Heart right ventricle (tissue), 16 donors: ENCODE data around the gene SSBP3. TPM values are rescaled to one million over a fixed set of nuclear protein-coding genes. Genes with fewer than 3 reads are reported as not detected.

Experiments used
- ATAC-seq, 8 donors: fragments of 200-7000 bp; cut with Tn5 transposase; one replicate each; pipeline ENCODE4 v1.9.1; 2020; ENCODE audit warnings: mild to moderate bottlenecking in 8 of 8, moderate library complexity in 8 of 8, moderate number of reproducible peaks in 1 of 8
- DNase-seq, 2 donors: peaks; one replicate each; pipeline ENCODE4 v3.0.0-alpha.2; 2020
- H3K27ac ChIP-seq, 10 donors: fragments of 200-600 bp; sonication (generic) in 2 of 10; one replicate each; pipeline versions ENCODE4 v1.5.0 to v1.8.0; 2020 to 2022; ENCODE audit warnings: mild to moderate bottlenecking in 3 of 10
- H3K27me3 ChIP-seq, 7 donors: fragments of 200-600 bp; one replicate each; pipeline ENCODE4 v1.8.0; 2021 to 2022; ENCODE audit warnings: mild to moderate bottlenecking in 2 of 7
- H3K36me3 ChIP-seq, 9 donors: fragments of 200-600 bp; sonication (generic) in 1 of 9; one replicate each; pipeline versions ENCODE4 v1.5.0 to v1.8.0; 2020 to 2022; ENCODE audit warnings: mild to moderate bottlenecking in 2 of 9
- H3K4me1 ChIP-seq, 9 donors: fragments of 200-600 bp; sonication (generic) in 1 of 9; one replicate each; pipeline versions ENCODE4 v1.5.0 to v1.8.0; 2020 to 2022; ENCODE audit warnings: mild to moderate bottlenecking in 4 of 9
- H3K4me3 ChIP-seq, 10 donors: fragments of 200-600 bp; sonication (generic) in 2 of 10; one replicate each; pipeline versions ENCODE4 v1.5.0 to v1.8.0; 2020 to 2022; ENCODE audit warnings: mild to moderate bottlenecking in 7 of 10, moderate library complexity in 2 of 10
- H3K9me3 ChIP-seq, 11 donors: fragments of 200-600 bp in 10 of 11; sonication (generic) in 2 of 11; one replicate each; pipeline versions ENCODE4 v1.5.0 to v1.8.0; 2013 to 2022; ENCODE audit warnings: mild to moderate bottlenecking in 2 of 11, control low read depth in 1 of 11, moderate library complexity in 1 of 11
- CTCF ChIP-seq, 9 donors: fragments of 200-600 bp; sonication (generic) in 2 of 9; IDR thresholded peaks; one replicate each; pipeline versions ENCODE4 v1.5.0 to v1.8.0; 2021 to 2022; ENCODE audit warnings: antibody characterized with exemption in 9 of 9, mild to moderate bottlenecking in 5 of 9, moderate library complexity in 1 of 9
- WGBS, 2 donors: extraction: QIAGEN DNeasy Blood & Tissue Kit; methylation state at CpG; one replicate each; pipeline ENCODE4 v1.1.7; 2013; ENCODE audit warnings: inconsistent platforms in 1 of 2; 5-methylcytosine and 5-hydroxymethylcytosine counted together
- intact Hi-C, 10 donors: fragments of 100-400 bp; cut with DNase I; formaldehyde crosslinking; loops; one replicate each; pipeline versions ENCODE4 v1.11.1 to v1.14.2; 2022
- polyA plus RNA-seq, 2 donors: library from polyadenylated mRNA; stranded (reverse); fragments of 200-250 nt; gene quantifications; one replicate each; pipeline ENCODE4 v1.2.3, GENCODE V29; 2013
- total RNA-seq, 10 donors: library from RNA; stranded (reverse); fragmentation: NEBNext Ultra II Directional in 3 of 10; extraction: Animal tissue kit (Norgen Biotek cat#: 25700) in 3 of 10; gene quantifications; one replicate each; pipeline versions ENCODE4 v1.2.1 to v1.2.4, GENCODE V29; 2021 to 2023
- donor health status: Arrhythmogenic right ventricular cardiomyopathy.
- donor health status: ischemic (EF 13 %, LVEDD 7.1; RV severe dilation, severe dysfunction).
- donor health status: healthy with polysubstance abuse.
- donor health status: DM: no; HTN: yes; CAD: no.
- donor health status: DM: no; HTN: no; CAD: no.
- donor health status: ischemic (EF 25% LVEDD 6.9; RV normal size, moderate dysfunction).
- donor health status: ischemic (EF 25% LVEDD 5.7; RV mildly dilated, moderate dysfunction).
- donor health status: healthy.
- donor health status: DM: yes; HTN: yes; CAD: no.
- donor health status: Ischemic cardiomyopathy.
- donor health status: ischemic (EF 35%, LVEDD 5.7; RV mildly dilated, moderate dysfunction).
- donor health status: nonischemic (EF 11% LVEDD 7.7; RV severe dilation, severe dysfunction).
- donor health status: DM: yes; HTN: yes; CAD: no.
- donor health status: PGD.
- donor health status: ischemic (EF 29% LVEDD 5.4; RV normal size, mild dysfunction).
- donor health status: nonischemic (EF 23%, LVEDD 6.1; RV moderate dilation, normal function).

Gene SSBP3
- total and polyA plus RNA-seq, 12 donors: 17.6 to 71.9 (median 52.8) TPM

- H3K9me3 ChIP-seq: no peaks in the 10 kb centered on the region
- WGBS, 2 donors: 94 to 95% methylated on average over 13 of the region's 13 CpGs
- TF ChIP-seq CTCF (IDR thresholded peaks at IDR 0.05): no peak
- intact Hi-C loops: no loop called here
- no peak overlapping the region for H3K27ac ChIP-seq
- H3K36me3 ChIP-seq: peaks cover 0 to 6% (median 0%) of the 10 kb centered on the region in 9 donors
- peaks cover 0 to 15% (median 10%) of the 10 kb centered on the region in 9 donors for H3K4me1 ChIP-seq
- H3K4me3 ChIP-seq: no peak overlapping the region
- ATAC-seq: no peak
- no peak for DNase-seq
- H3K27me3 ChIP-seq: no peaks in the 10 kb centered on the region
Observed at GRCh38 chr1:54256522-54257345, 149.5 kb downstream of the SSBP3 start.

- no peaks in the 10 kb centered on the region for H3K9me3 ChIP-seq
- H3K36me3 ChIP-seq: peaks cover 0 to 18% (median 0%) of the 10 kb centered on the region in 9 donors
- TF ChIP-seq CTCF (IDR thresholded peaks at IDR 0.05): no peak
- ATAC-seq (no peak), DNase-seq (no peak)
- intact Hi-C loops: no loop called here
- peaks cover 0 to 21% (median 12%) of the 10 kb centered on the region in 9 donors for H3K4me1 ChIP-seq
- 89 to 96% methylated on average over 9 of the region's 9 CpGs for WGBS, 2 donors
- no peaks in the 10 kb centered on the region for H3K27me3 ChIP-seq
- no peak overlapping the region for H3K4me3 ChIP-seq
- H3K27ac ChIP-seq: no peak overlapping the region
Observed at GRCh38 chr1:54255026-54255702, 151.0 kb downstream of the SSBP3 start.

DNA sequence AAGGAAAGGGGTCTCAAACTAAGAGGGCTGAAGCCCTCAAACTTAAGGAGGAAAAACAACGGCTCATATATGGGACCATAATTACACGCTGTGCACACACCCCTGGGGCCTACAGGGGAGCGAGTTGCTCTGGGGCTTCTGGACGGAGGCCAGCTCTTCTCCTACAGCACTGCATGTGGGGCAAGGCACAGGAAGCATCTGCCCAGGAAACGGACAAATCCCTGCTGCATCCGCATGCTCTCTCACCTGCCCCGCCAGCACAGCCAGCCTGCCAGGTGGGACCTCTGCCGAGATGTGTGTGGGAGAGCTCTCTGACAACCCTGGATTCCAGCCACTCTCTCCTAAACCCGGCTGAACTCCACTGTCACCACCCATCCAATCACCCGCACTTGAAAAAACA, 152.1 kb downstream of the SSBP3 start:
- WGBS, 2 donors: 49 to 57% methylated on average over 10 of the region's 10 CpGs
- peak in 1 of 2 donors; percentile 26 for DNase-seq
- TF ChIP-seq CTCF (IDR thresholded peaks at IDR 0.05): no peak
- ATAC-seq: peak in 4 of 8 donors; percentile 8 to 25 (median 13)
- Histone ChIP-seq H3K4me1 (peaks cover 0 to 26% (median 13%) of the 10 kb centered on the region in 9 donors), H3K27ac (no peak overlapping the region), H3K9me3 (no peaks in the 10 kb centered on the region), H3K4me3 (no peak overlapping the region), H3K36me3 (peaks cover 0 to 18% (median 0%) of the 10 kb centered on the region in 9 donors), H3K27me3 (no peaks in the 10 kb centered on the region)
- intact Hi-C loops: no loop called here

DNA sequence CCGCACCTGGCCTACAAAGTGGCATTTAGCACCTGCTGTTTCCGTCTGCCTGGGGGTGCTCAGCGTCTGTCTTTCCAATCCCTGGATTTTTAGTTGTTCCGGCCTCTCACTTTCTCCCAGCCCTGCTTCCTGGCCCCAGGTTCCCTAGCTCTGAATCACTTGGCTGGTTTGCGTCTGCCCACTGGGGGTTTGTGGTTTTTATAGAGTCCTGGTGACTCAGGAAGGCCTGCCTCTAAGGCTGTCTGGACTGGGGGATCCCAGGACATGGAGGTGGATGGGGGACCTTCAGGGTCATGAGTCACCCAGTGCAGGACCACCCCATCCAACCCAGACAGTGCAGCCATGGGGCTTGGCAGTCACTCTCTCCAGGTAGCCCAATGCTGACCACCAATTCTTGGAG, 152.7 kb downstream of the SSBP3 start:
- H3K9me3 ChIP-seq: no peaks in the 10 kb centered on the region

More for the DNA sequence above, 152.7 kb downstream of the SSBP3 start:
- intact Hi-C loops: no loop called here
- no peak overlapping the region for H3K4me3 ChIP-seq
- ATAC-seq (peak in 5 of 8 donors; percentile 18 to 66 (median 47)), DNase-seq (peak in 1 of 2 donors; percentile 32)
- H3K4me1 ChIP-seq: peaks cover 0 to 26% (median 13%) of the 10 kb centered on the region in 9 donors
- peaks cover 0 to 21% (median 0%) of the 10 kb centered on the region in 9 donors for H3K36me3 ChIP-seq
- no peaks in the 10 kb centered on the region for H3K27me3 ChIP-seq
- no peak overlapping the region for H3K27ac ChIP-seq
- no peak for TF ChIP-seq CTCF (IDR thresholded peaks at IDR 0.05)
- 80 to 92% methylated on average over 5 of the region's 5 CpGs for whole genome bisulfite sequencing, 2 donors
